Uterus (tissue), 2 donors: ENCODE results near the gene NDUFS5.

Experiments used
- POLR2A ChIP-seq, 2 donors: fragments of 450-650 bp; IDR thresholded peaks; one replicate each; pipeline ENCODE4 v1.6.1; 2016; ENCODE audit warnings: antibody characterized with exemption in 2 of 2, mild to moderate bottlenecking in 1 of 2, moderate library complexity in 1 of 2
- TF ChIP-seq, protein P1 (sequence below), 4 experiments: fragments of 200-600 bp in 2 of 4; fragments of 450-650 bp in 2 of 4; sonication (generic) in 2 of 4; IDR thresholded peaks; one replicate each; pipeline ENCODE4 v1.5.1; 2016 to 2019; ENCODE audit warnings: antibody characterized with exemption in 4 of 4, mild to moderate bottlenecking in 2 of 4, moderate library complexity in 1 of 4

DNA sequence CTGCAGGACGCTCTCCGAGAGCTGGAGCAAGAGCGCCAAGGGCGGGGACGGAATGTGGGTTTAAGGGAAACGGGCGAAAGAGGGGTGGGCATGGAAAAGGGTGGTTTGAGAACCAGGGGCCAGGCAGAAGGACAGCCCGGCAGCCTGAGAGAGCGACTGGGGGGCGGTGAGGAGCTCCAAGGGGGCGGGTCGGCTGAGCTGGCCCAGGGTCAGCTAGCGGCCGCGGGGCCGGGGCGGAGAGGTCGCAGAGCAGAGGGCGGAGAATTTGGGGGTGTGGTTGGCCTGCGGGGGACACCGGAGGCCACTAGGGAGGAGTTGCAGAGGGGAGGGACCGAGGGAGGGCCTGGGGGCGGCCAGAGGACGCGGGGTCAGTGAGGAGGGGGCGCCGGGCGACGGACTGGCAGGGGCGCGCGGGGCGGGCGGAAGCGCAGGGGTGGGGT lies 54.7 kb downstream of the NDUFS5 start:
- TF ChIP-seq, protein P1, sequence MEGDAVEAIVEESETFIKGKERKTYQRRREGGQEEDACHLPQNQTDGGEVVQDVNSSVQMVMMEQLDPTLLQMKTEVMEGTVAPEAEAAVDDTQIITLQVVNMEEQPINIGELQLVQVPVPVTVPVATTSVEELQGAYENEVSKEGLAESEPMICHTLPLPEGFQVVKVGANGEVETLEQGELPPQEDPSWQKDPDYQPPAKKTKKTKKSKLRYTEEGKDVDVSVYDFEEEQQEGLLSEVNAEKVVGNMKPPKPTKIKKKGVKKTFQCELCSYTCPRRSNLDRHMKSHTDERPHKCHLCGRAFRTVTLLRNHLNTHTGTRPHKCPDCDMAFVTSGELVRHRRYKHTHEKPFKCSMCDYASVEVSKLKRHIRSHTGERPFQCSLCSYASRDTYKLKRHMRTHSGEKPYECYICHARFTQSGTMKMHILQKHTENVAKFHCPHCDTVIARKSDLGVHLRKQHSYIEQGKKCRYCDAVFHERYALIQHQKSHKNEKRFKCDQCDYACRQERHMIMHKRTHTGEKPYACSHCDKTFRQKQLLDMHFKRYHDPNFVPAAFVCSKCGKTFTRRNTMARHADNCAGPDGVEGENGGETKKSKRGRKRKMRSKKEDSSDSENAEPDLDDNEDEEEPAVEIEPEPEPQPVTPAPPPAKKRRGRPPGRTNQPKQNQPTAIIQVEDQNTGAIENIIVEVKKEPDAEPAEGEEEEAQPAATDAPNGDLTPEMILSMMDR (IDR thresholded peaks at IDR 0.05): no peak
- TF ChIP-seq POLR2A (IDR thresholded peaks at IDR 0.05): no peak
